SK-N-SH treated with all-trans-retinoic acid at 6 μM for 48 hours (cell line): ENCODE measurements around the gene FYN.

Source experiments
- ESRRG ChIP-seq: fragments of 250-450 bp; sonication (Bioruptor Pico); IDR thresholded peaks from 2 replicates; pipeline ENCODE4 v1.6.1; 2021; ENCODE audit warnings: mild to moderate bottlenecking
- RARB ChIP-seq: fragments of 250-450 bp; sonication (Bioruptor Pico); IDR thresholded peaks from 2 replicates; pipeline ENCODE4 v1.8.0; 2021; ENCODE audit warnings: mild to moderate bottlenecking, moderate library complexity
- TCF4 ChIP-seq: fragments of 250-450 bp; sonication (Bioruptor Pico); IDR thresholded peaks from 2 replicates; pipeline ENCODE4 v1.8.0; 2021; ENCODE audit warnings: mild to moderate bottlenecking, moderate library complexity, borderline replicate concordance
- ZFP3 ChIP-seq: fragments of 250-450 bp; sonication (Bioruptor Pico); IDR thresholded peaks from 2 replicates; pipeline ENCODE4 v1.5.0; 2020; ENCODE audit warnings: mild to moderate bottlenecking, moderate library complexity
- ZFP30 ChIP-seq: fragments of 450-650 bp; formaldehyde crosslinking; IDR thresholded peaks from 2 replicates; pipeline ENCODE4 v1.5.0; 2022; ENCODE audit warnings: mild to moderate bottlenecking, moderate library complexity
- ZNF565 ChIP-seq: fragments of 450-650 bp; formaldehyde crosslinking; conservative IDR thresholded peaks from 2 replicates; pipeline ENCODE4 v1.5.0; 2020; ENCODE audit warnings: low read depth, mild to moderate bottlenecking, moderate library complexity
- TF ChIP-seq, protein P1 (sequence below): fragments of 250-450 bp; sonication (Bioruptor Pico); IDR thresholded peaks from 2 replicates; pipeline ENCODE4 v1.5.1; 2020; ENCODE audit warnings: low read depth, mild to moderate bottlenecking, moderate library complexity

GRCh38 chr6:111794300-111794699, 79.0 kb downstream of the FYN start:
- TF ChIP-seq ESRRG, result no peak
- TF ChIP-seq ZFP3, result no peak
- TF ChIP-seq, protein P1, sequence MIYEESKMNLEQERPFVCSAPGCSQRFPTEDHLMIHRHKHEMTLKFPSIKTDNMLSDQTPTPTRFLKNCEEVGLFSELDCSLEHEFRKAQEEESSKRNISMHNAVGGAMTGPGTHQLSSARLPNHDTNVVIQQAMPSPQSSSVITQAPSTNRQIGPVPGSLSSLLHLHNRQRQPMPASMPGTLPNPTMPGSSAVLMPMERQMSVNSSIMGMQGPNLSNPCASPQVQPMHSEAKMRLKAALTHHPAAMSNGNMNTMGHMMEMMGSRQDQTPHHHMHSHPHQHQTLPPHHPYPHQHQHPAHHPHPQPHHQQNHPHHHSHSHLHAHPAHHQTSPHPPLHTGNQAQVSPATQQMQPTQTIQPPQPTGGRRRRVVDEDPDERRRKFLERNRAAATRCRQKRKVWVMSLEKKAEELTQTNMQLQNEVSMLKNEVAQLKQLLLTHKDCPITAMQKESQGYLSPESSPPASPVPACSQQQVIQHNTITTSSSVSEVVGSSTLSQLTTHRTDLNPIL (CRISPR knock-in tag), result no peak
- TF ChIP-seq ZNF565 (CRISPR knock-in tag), result no peak
- no peak for TF ChIP-seq ZFP30
- no peak for TF ChIP-seq RARB
- TF ChIP-seq TCF4, result no peak
